Astrocyte (in vitro differentiated cells and primary cell): Measurements from ENCODE around the gene CPLX1.

Experiments used
- CTCF ChIP-seq: IDR thresholded peaks from 2 replicates; pipeline ENCODE4 v1.5.1; 2011; ENCODE audit warnings: low read depth, mild to moderate bottlenecking, inconsistent platforms, low read length, moderate library complexity; ENCODE audit not compliant: insufficient read depth
- EZH2 ChIP-seq: IDR thresholded peaks from 2 replicates; pipeline ENCODE4 v1.6.1; 2012; ENCODE audit warnings: mild to moderate bottlenecking, low read length, inconsistent platforms; ENCODE audit not compliant: insufficient read depth

- TF ChIP-seq EZH2 (no peak), CTCF (no peak)
Observed at GRCh38 chr4:789571-790465, 36.1 kb downstream of the CPLX1 start.
